ENCODE results near the gene IFNL2. TPM values are rescaled to one million over a fixed set of nuclear protein-coding genes. Genes with fewer than 3 reads are reported as not detected.

IFNL2 gene
- total RNA-seq, 6 experiments from 2014 or later, result not detected

- no peaks in the 10 kb centered on the region for H3K9me3 Mint-ChIP-seq
- H3K27ac Mint-ChIP-seq, result no peak overlapping the region
- DNase-seq, result no peak
- peaks cover 38% of the 10 kb centered on the region for H3K27me3 Mint-ChIP-seq (ENCODE audit: insufficient read depth)
- H3K36me3 Mint-ChIP-seq (ENCODE audit: low read depth), result no peaks in the 10 kb centered on the region
- no peak for TF ChIP-seq CTCF (IDR thresholded peaks at IDR 0.05)
- no peaks in the 10 kb centered on the region for H3K4me1 Mint-ChIP-seq (ENCODE audit: low read depth)
- H3K4me3 Mint-ChIP-seq, result no peak overlapping the region
These were observed 16.4 kb upstream of the IFNL2 start for GRCh38 chr19:39251846-39252245.

GRCh38 chr19:39252458-39252857 is 15.7 kb upstream of the IFNL2 start:
- TF ChIP-seq CTCF (IDR thresholded peaks at IDR 0.05), result no peak
- Mint-ChIP-seq H3K36me3 (ENCODE audit: low read depth) (no peaks in the 10 kb centered on the region), H3K27ac (no peak overlapping the region), H3K9me3 (no peaks in the 10 kb centered on the region), H3K4me3 (no peak overlapping the region), H3K4me1 (ENCODE audit: low read depth) (no peaks in the 10 kb centered on the region), H3K27me3 (ENCODE audit: insufficient read depth) (peaks cover 36% of the 10 kb centered on the region)
- DNase-seq, result no peak

GRCh38 chr19:39253374-39254149 is 14.6 kb upstream of the IFNL2 start:
- no peaks in the 10 kb centered on the region for H3K9me3 Mint-ChIP-seq
- no peak overlapping the region for H3K27ac Mint-ChIP-seq
- H3K4me3 Mint-ChIP-seq, result no peak overlapping the region
- no peaks in the 10 kb centered on the region for H3K36me3 Mint-ChIP-seq (ENCODE audit: low read depth)
- H3K27me3 Mint-ChIP-seq (ENCODE audit: insufficient read depth), result peaks cover 39% of the 10 kb centered on the region
- no peak for TF ChIP-seq CTCF (IDR thresholded peaks at IDR 0.05)
- DNase-seq, result no peak
- no peaks in the 10 kb centered on the region for H3K4me1 Mint-ChIP-seq (ENCODE audit: low read depth)

GRCh38 chr19:39254531-39255345 is 13.5 kb upstream of the IFNL2 start:
- no peak for TF ChIP-seq CTCF (IDR thresholded peaks at IDR 0.05)
- Mint-ChIP-seq H3K4me1 (ENCODE audit: low read depth) (no peaks in the 10 kb centered on the region), H3K9me3 (no peaks in the 10 kb centered on the region), H3K27ac (no peak overlapping the region), H3K36me3 (ENCODE audit: low read depth) (no peaks in the 10 kb centered on the region), H3K4me3 (no peak overlapping the region), H3K27me3 (ENCODE audit: insufficient read depth) (peaks cover 30% of the 10 kb centered on the region)
- DNase-seq, result no peak

- H3K27me3 Mint-ChIP-seq (ENCODE audit: insufficient read depth), result peaks cover 29% of the 10 kb centered on the region
- H3K36me3 Mint-ChIP-seq (ENCODE audit: low read depth), result no peaks in the 10 kb centered on the region
- TF ChIP-seq CTCF (IDR thresholded peaks at IDR 0.05), result no peak
- no peaks in the 10 kb centered on the region for H3K9me3 Mint-ChIP-seq
- no peak overlapping the region for H3K27ac Mint-ChIP-seq
- DNase-seq, result no peak
- H3K4me3 Mint-ChIP-seq, result no peak overlapping the region
- H3K4me1 Mint-ChIP-seq (ENCODE audit: low read depth), result no peaks in the 10 kb centered on the region
These were observed 11.0 kb upstream of the IFNL2 start for GRCh38 chr19:39257227-39257626.

Measured in HFFc6 (cell line).